Osteoblast (primary cell): ENCODE data around the gene NPAS3. TPM values are rescaled to one million over a fixed set of nuclear protein-coding genes. Genes with fewer than 3 reads are reported as not detected.
A peak's percentile ranks its signal among the peaks of the same experiment; 100 is the strongest.

ENCODE experiments used
- DNase-seq: peaks from one replicate; pipeline ENCODE4 v3.0.0; 2011; ENCODE audit warnings: low spot score, mixed read lengths; ENCODE audit not compliant: insufficient read length; ENCODE audit errors: missing footprints
- H2AFZ ChIP-seq: 2 replicates; pipeline ENCODE4 v1.6.0; 2011; ENCODE audit warnings: mild to moderate bottlenecking, low read length
- H3K27ac ChIP-seq: 2 replicates; pipeline ENCODE4 v1.5.1; 2011; ENCODE audit warnings: mild to moderate bottlenecking, low read depth, low read length, moderate library complexity
- H3K27me3 ChIP-seq: 2 replicates; pipeline ENCODE4 v1.6.0; 2012; ENCODE audit warnings: mild to moderate bottlenecking, control low read depth, inconsistent platforms, low read length, moderate library complexity; ENCODE audit not compliant: insufficient read depth
- H3K36me3 ChIP-seq: 2 replicates; pipeline ENCODE4 v1.5.1; 2011; ENCODE audit warnings: mild to moderate bottlenecking, low read length, control low read depth, moderate library complexity; ENCODE audit not compliant: insufficient read depth
- H3K4me1 ChIP-seq: 2 replicates; pipeline ENCODE4 v1.5.1; 2011; ENCODE audit warnings: mild to moderate bottlenecking, low read length, control low read depth, moderate library complexity; ENCODE audit not compliant: insufficient read depth
- H3K4me2 ChIP-seq: 2 replicates; pipeline ENCODE4 v1.6.0; 2011; ENCODE audit warnings: mild to moderate bottlenecking, low read length; ENCODE audit not compliant: insufficient read depth
- H3K4me3 ChIP-seq: fragments of 200-600 bp; sonication (generic); 3 replicates; pipeline ENCODE4 v1.5.1; 2012; ENCODE audit warnings: mild to moderate bottlenecking, low read length, inconsistent platforms; ENCODE audit not compliant: insufficient read depth
- H3K79me2 ChIP-seq: 2 replicates; pipeline ENCODE4 v1.6.0; 2012; ENCODE audit warnings: mild to moderate bottlenecking, low read length, control low read depth, inconsistent platforms; ENCODE audit not compliant: insufficient read depth
- H3K9me3 ChIP-seq: 2 replicates; pipeline ENCODE4 v1.5.1; 2011; ENCODE audit warnings: low read depth, low read length, control low read depth
- H4K20me1 ChIP-seq: 2 replicates; pipeline ENCODE4 v1.6.0; 2012; ENCODE audit warnings: mild to moderate bottlenecking, low read length, control low read depth; ENCODE audit not compliant: insufficient read depth
- CTCF ChIP-seq: IDR thresholded peaks from 2 replicates; pipeline ENCODE4 v1.5.1; 2011; ENCODE audit warnings: mild to moderate bottlenecking, low read depth, low read length, moderate library complexity; ENCODE audit errors: extremely low read depth
- total RNA-seq: library from RNA; depleted of rRNA; stranded (reverse); fragments of >200 nt; gene quantifications from 2 replicates; pipeline ENCODE4 v1.2.3, GENCODE V29; 2012

The NPAS3 gene
- total RNA-seq, 1 donor: 0.72 TPM

DNA sequence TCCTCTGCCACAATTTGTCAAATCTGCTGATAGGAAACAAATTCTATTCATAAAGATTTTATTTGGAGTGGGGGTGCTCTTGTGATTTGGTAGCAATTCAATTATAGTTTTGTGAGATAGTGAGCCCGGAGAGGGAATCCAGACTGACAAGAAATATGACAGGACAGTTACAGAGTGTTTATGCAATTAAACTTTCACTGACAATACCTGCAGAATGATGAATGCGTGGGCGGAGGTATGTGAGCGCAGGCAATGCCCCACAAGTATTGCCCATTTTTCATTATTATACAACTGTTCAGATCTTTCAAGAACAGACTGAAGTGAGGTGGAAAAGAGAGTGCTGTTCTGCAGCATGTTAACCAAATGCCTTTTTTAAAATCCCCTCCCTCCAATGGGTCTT, 753.2 kb downstream of the NPAS3 start:
- DNase-seq: no peak
- Histone ChIP-seq H3K4me3 (no peak overlapping the region), H3K4me1 (peaks cover 21% of the 10 kb centered on the region), H3K27ac (no peak overlapping the region), H3K36me3 (no peaks in the 10 kb centered on the region), H3K27me3 (no peaks in the 10 kb centered on the region), H4K20me1 (no peaks in the 10 kb centered on the region), H3K79me2 (no peaks in the 10 kb centered on the region), H3K4me2 (no peak overlapping the region), H2AFZ (no peak overlapping the region), H3K9me3 (no peaks in the 10 kb centered on the region)
- no peak for TF ChIP-seq CTCF

- Histone ChIP-seq H2AFZ (no peak overlapping the region), H3K9me3 (no peaks in the 10 kb centered on the region), H3K27me3 (no peaks in the 10 kb centered on the region), H3K79me2 (no peaks in the 10 kb centered on the region), H3K4me2 (peak overlapping the region; percentile 73), H3K4me3 (peak overlapping the region; percentile 23), H3K36me3 (no peaks in the 10 kb centered on the region), H3K27ac (peak overlapping the region; percentile 83), H4K20me1 (no peaks in the 10 kb centered on the region), H3K4me1 (peaks cover 21% of the 10 kb centered on the region)
- no peak for DNase-seq
- no peak for TF ChIP-seq CTCF
Observed at GRCh38 chr14:33692762-33693161, 754.1 kb downstream of the NPAS3 start.

- Histone ChIP-seq H2AFZ (no peak overlapping the region), H3K27me3 (no peaks in the 10 kb centered on the region), H3K27ac (peak overlapping the region; percentile 83)
Observed at GRCh38 chr14:33693237-33693636, 754.6 kb downstream of the NPAS3 start.

GRCh38 chr14:33696165-33696564, 757.5 kb downstream of the NPAS3 start:
- H3K4me2 ChIP-seq: no peak overlapping the region

More at GRCh38 chr14:33693237-33693636, 754.6 kb downstream of the NPAS3 start:
- DNase-seq: peak; percentile 25
- no peak for TF ChIP-seq CTCF
- H3K9me3 ChIP-seq: no peaks in the 10 kb centered on the region
- peak overlapping the region; percentile 73 for H3K4me2 ChIP-seq
- peaks cover 21% of the 10 kb centered on the region for H3K4me1 ChIP-seq
- peak overlapping the region; percentile 23 for H3K4me3 ChIP-seq
- H3K79me2 ChIP-seq: no peaks in the 10 kb centered on the region
- H3K36me3 ChIP-seq: no peaks in the 10 kb centered on the region
- H4K20me1 ChIP-seq: no peaks in the 10 kb centered on the region

More at GRCh38 chr14:33696165-33696564, 757.5 kb downstream of the NPAS3 start:
- Histone ChIP-seq H4K20me1 (no peaks in the 10 kb centered on the region), H3K27ac (no peak overlapping the region), H3K27me3 (no peaks in the 10 kb centered on the region), H3K36me3 (no peaks in the 10 kb centered on the region), H3K4me1 (peaks cover 21% of the 10 kb centered on the region), H3K4me3 (no peak overlapping the region), H2AFZ (no peak overlapping the region), H3K79me2 (no peaks in the 10 kb centered on the region), H3K9me3 (no peaks in the 10 kb centered on the region)
- no peak for DNase-seq
- TF ChIP-seq CTCF: no peak
